ENCODE results near the gene TMCO4. TPM values are rescaled to one million over a fixed set of nuclear protein-coding genes. Genes with fewer than 3 reads are reported as not detected.
A peak's percentile ranks its signal among the peaks of the same experiment; 100 is the strongest.

Gene TMCO4
- total and polyA plus RNA-seq, 9 donors: 1.7 to 3.7 (median 2.0) TPM

DNA sequence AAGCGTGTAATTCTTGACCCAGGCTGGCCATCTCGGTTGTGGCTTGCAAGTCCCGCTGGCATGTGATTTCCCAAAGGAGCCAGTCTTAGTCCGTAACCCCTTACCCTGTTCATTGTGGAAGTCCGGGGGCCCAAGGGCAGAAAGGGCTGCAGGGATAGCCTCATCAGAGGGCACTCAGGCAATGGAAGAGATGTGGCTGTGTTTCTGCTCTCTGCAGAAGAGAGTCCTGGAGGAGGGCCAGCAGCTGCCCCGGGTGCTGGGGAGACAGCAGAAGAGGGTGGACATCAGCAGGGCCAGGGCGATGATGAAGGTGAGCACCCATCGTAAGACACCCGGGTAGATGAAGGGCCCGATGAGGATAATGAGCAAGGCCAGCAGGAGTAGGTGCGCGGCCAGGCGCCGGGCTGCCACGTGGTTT lies 14.5 kb upstream of the TMCO4 start:
- Histone ChIP-seq H3K9me3 (replicated peaks; ENCODE audit: control insufficient read depth, low read depth, low read length) (no peaks in the 10 kb centered on the region), H3K4me3 (ENCODE audit: low read length) (no peak overlapping the region), H3K27me3 (ENCODE audit: control insufficient read depth, insufficient read depth, low read length) (peaks cover 6% of the 10 kb centered on the region), H3K4me1 (ENCODE audit: control insufficient read depth, insufficient read depth, low read length) (peaks cover 18% of the 10 kb centered on the region), H3K36me3 (ENCODE audit: control insufficient read depth, insufficient read depth, low read length) (no peaks in the 10 kb centered on the region), H3K27ac (ENCODE audit: low read length) (no peak overlapping the region)
- DNase-seq: no peak
- WGBS (ENCODE audit: insufficient coverage): 79% methylated on average over 14 of the region's 15 CpGs

- Histone ChIP-seq H3K9me3 (replicated peaks; ENCODE audit: control insufficient read depth, low read depth, low read length) (peaks cover 3% of the 10 kb centered on the region), H3K27me3 (ENCODE audit: control insufficient read depth, insufficient read depth, low read length) (peaks cover 6% of the 10 kb centered on the region), H3K4me1 (ENCODE audit: control insufficient read depth, insufficient read depth, low read length) (peaks cover 18% of the 10 kb centered on the region), H3K27ac (ENCODE audit: low read length) (no peak overlapping the region), H3K36me3 (ENCODE audit: control insufficient read depth, insufficient read depth, low read length) (no peaks in the 10 kb centered on the region), H3K4me3 (ENCODE audit: low read length) (no peak overlapping the region)
- no peak for DNase-seq
- no CpG with 5 or more reads among the region's 4 CpGs for WGBS (ENCODE audit: insufficient coverage)
Observed at GRCh38 chr1:19813643-19813960, 13.9 kb upstream of the TMCO4 start.

- H3K4me1 ChIP-seq (ENCODE audit: control insufficient read depth, insufficient read depth, low read length): peaks cover 18% of the 10 kb centered on the region
- peaks cover 3% of the 10 kb centered on the region for H3K9me3 ChIP-seq (replicated peaks; ENCODE audit: control insufficient read depth, low read depth, low read length)
- no peak overlapping the region for H3K4me3 ChIP-seq (ENCODE audit: low read length)
- H3K36me3 ChIP-seq (ENCODE audit: control insufficient read depth, insufficient read depth, low read length): no peaks in the 10 kb centered on the region
- no peak overlapping the region for H3K27ac ChIP-seq (ENCODE audit: low read length)
- peaks cover 6% of the 10 kb centered on the region for H3K27me3 ChIP-seq (ENCODE audit: control insufficient read depth, insufficient read depth, low read length)
- no peak for DNase-seq
- WGBS (ENCODE audit: insufficient coverage): 84% methylated on average over 4 of the region's 15 CpGs
Observed at GRCh38 chr1:19812875-19813642, 13.3 kb upstream of the TMCO4 start.

DNA sequence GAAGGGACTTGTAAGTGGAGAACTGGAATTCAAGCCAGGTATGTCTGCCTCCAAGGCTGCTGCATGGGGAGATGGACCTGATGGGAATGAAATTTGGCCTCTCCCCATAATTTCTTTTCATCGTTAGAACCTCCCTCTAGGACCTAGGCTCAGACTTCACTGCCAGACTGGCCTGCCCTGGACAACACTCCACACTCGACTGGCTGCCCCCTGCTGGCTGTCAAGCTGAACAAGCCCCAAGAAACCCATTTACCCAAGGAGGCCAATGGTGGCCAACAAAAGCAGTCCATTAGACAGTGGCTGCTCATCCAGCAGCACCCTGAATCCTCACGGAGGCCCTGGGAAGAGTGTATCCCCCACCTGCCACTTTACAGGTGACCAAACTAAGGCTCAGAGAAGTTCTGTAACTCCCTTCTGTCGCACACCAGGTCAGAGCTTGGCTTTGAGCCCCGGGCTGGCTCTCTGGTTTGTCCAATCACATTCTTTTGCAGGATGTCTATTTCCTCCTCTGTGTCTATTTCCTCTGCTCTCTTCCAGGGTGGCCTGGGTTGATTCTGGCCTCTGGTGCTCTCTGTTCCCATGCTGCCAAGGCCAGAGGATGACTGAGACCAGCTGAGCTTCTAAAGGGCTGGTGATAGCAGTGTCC lies 11.6 kb upstream of the TMCO4 start:
- H3K27ac ChIP-seq (ENCODE audit: low read length): no peak overlapping the region
- H3K9me3 ChIP-seq (replicated peaks; ENCODE audit: control insufficient read depth, low read depth, low read length): peaks cover 3% of the 10 kb centered on the region
- peaks cover 6% of the 10 kb centered on the region for H3K27me3 ChIP-seq (ENCODE audit: control insufficient read depth, insufficient read depth, low read length)
- H3K4me3 ChIP-seq (ENCODE audit: low read length): no peak overlapping the region
- no peaks in the 10 kb centered on the region for H3K36me3 ChIP-seq (ENCODE audit: control insufficient read depth, insufficient read depth, low read length)
- H3K4me1 ChIP-seq (ENCODE audit: control insufficient read depth, insufficient read depth, low read length): peaks cover 17% of the 10 kb centered on the region
- WGBS (ENCODE audit: insufficient coverage): 65% methylated on average over 4 of the region's 5 CpGs
- no peak for DNase-seq

GRCh38 chr1:19809044-19809750 lies 9.5 kb upstream of the TMCO4 start:
- H3K4me3 ChIP-seq (ENCODE audit: low read length): no peak overlapping the region
- H3K27ac ChIP-seq (ENCODE audit: low read length): no peak overlapping the region
- no peaks in the 10 kb centered on the region for H3K4me1 ChIP-seq (ENCODE audit: control insufficient read depth, insufficient read depth, low read length)
- no peaks in the 10 kb centered on the region for H3K36me3 ChIP-seq (ENCODE audit: control insufficient read depth, insufficient read depth, low read length)
- H3K27me3 ChIP-seq (ENCODE audit: control insufficient read depth, insufficient read depth, low read length): peaks cover 6% of the 10 kb centered on the region
- WGBS (ENCODE audit: insufficient coverage): 76% methylated on average over 10 of the region's 13 CpGs
- DNase-seq: no peak
- H3K9me3 ChIP-seq (replicated peaks; ENCODE audit: control insufficient read depth, low read depth, low read length): peaks cover 3% of the 10 kb centered on the region

DNA sequence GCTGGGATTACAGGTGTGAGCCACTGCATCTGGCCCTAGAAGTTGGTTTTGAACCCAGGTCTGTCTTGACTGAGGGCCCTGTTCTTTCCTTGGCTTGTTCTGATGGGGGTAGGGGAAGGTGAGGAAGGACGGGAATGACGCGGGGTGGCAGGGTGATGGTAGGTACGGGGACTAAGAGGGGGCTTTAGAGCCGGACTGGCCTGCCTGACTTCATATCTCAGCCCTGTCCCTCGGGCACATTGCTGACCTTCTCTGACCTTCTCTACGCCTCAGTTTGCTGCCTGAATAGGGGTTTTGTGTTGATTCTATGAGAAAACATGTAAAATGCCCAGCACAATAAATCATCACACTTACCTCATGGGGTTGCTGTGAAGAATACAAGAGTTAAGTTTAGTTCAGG lies 8.6 kb upstream of the TMCO4 start:
- Histone ChIP-seq H3K9me3 (replicated peaks; ENCODE audit: control insufficient read depth, low read depth, low read length) (peaks cover 3% of the 10 kb centered on the region), H3K4me3 (ENCODE audit: low read length) (no peak overlapping the region), H3K27ac (ENCODE audit: low read length) (no peak overlapping the region), H3K36me3 (ENCODE audit: control insufficient read depth, insufficient read depth, low read length) (no peaks in the 10 kb centered on the region), H3K27me3 (ENCODE audit: control insufficient read depth, insufficient read depth, low read length) (peaks cover 6% of the 10 kb centered on the region), H3K4me1 (ENCODE audit: control insufficient read depth, insufficient read depth, low read length) (no peaks in the 10 kb centered on the region)
- 100% methylated on average over 1 of the region's 7 CpGs for WGBS (ENCODE audit: insufficient coverage)
- DNase-seq: no peak

- H3K27ac ChIP-seq (ENCODE audit: low read length): no peak overlapping the region
- no peaks in the 10 kb centered on the region for H3K36me3 ChIP-seq (ENCODE audit: control insufficient read depth, insufficient read depth, low read length)
- peak; percentile 8 for DNase-seq
- H3K4me1 ChIP-seq (ENCODE audit: control insufficient read depth, insufficient read depth, low read length): no peaks in the 10 kb centered on the region
- H3K4me3 ChIP-seq (ENCODE audit: low read length): no peak overlapping the region
- WGBS (ENCODE audit: insufficient coverage): 100% methylated on average over 3 of the region's 6 CpGs
- peaks cover 13% of the 10 kb centered on the region for H3K27me3 ChIP-seq (ENCODE audit: control insufficient read depth, insufficient read depth, low read length)
- H3K9me3 ChIP-seq (replicated peaks; ENCODE audit: control insufficient read depth, low read depth, low read length): peaks cover 3% of the 10 kb centered on the region
Observed at GRCh38 chr1:19804831-19805251, 5.1 kb upstream of the TMCO4 start.

DNA sequence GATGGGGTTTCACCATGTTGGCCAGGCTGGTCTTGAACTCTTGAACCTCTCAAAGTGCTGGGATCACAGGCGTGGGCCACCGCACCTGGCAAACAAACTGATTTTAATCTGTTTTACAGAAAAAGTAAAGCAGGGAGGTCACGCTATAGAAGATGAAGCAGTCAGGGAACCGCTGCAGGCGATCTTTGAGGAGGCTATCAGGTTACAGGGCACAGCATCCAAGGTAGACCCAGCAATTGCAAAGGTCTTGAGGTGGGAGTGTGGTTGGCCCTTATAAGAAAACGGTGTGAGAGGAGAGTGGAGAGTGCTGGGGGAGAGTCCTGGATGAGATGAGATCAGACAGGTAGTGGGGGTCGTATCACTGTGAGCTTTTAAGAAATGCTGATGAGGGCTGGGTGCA lies 2.6 kb upstream of the TMCO4 start:
- Histone ChIP-seq H3K9me3 (replicated peaks; ENCODE audit: control insufficient read depth, low read depth, low read length) (no peaks in the 10 kb centered on the region), H3K27me3 (ENCODE audit: control insufficient read depth, insufficient read depth, low read length) (peaks cover 13% of the 10 kb centered on the region), H3K4me3 (ENCODE audit: low read length) (no peak overlapping the region), H3K27ac (ENCODE audit: low read length) (no peak overlapping the region), H3K36me3 (ENCODE audit: control insufficient read depth, insufficient read depth, low read length) (no peaks in the 10 kb centered on the region), H3K4me1 (ENCODE audit: control insufficient read depth, insufficient read depth, low read length) (peaks cover 7% of the 10 kb centered on the region)
- WGBS (ENCODE audit: insufficient coverage): 25% methylated on average over 7 of the region's 7 CpGs
- no peak for DNase-seq

GRCh38 chr1:19800076-19800804 lies 524 bp upstream of the TMCO4 start:
- peaks cover 7% of the 10 kb centered on the region for H3K4me1 ChIP-seq (ENCODE audit: control insufficient read depth, insufficient read depth, low read length)
- WGBS (ENCODE audit: insufficient coverage): 2% methylated on average over 13 of the region's 33 CpGs
- DNase-seq: peak; percentile 61
- peak overlapping the region; percentile 52 for H3K4me3 ChIP-seq (ENCODE audit: low read length)
- peak overlapping the region; percentile 3 for H3K27ac ChIP-seq (ENCODE audit: low read length)
- peaks cover 13% of the 10 kb centered on the region for H3K27me3 ChIP-seq (ENCODE audit: control insufficient read depth, insufficient read depth, low read length)
- H3K36me3 ChIP-seq (ENCODE audit: control insufficient read depth, insufficient read depth, low read length): no peaks in the 10 kb centered on the region
- no peaks in the 10 kb centered on the region for H3K9me3 ChIP-seq (replicated peaks; ENCODE audit: control insufficient read depth, low read depth, low read length)

Data from muscle of leg (tissue), 11 donors.